Trophoblast cell (in vitro differentiated cells and primary cell): ENCODE data around the gene MYL9.
A peak's percentile ranks its signal among the peaks of the same experiment; 100 is the strongest.

Experiments
- DNase-seq, 2 donors: peaks; one replicate each; pipeline ENCODE4 v3.0.0-alpha.2; 2016
- H2AFZ ChIP-seq: 2 replicates; pipeline ENCODE4 v1.6.1; 2013; ENCODE audit warnings: low read length, moderate library complexity, mild to moderate bottlenecking; ENCODE audit not compliant: insufficient read depth, poor library complexity
- H2AK5ac ChIP-seq: 2 replicates; pipeline ENCODE4 v1.6.1; 2013; ENCODE audit warnings: mild to moderate bottlenecking, low read length
- H2BK120ac ChIP-seq: 2 replicates; pipeline ENCODE4 v1.6.1; 2013; ENCODE audit warnings: low read length, mild to moderate bottlenecking, moderate library complexity; ENCODE audit not compliant: insufficient read depth, poor library complexity
- H2BK12ac ChIP-seq: 2 replicates; pipeline ENCODE4 v1.6.1; 2013; ENCODE audit warnings: mild to moderate bottlenecking, low read length, moderate library complexity
- H2BK5ac ChIP-seq: 2 replicates; pipeline ENCODE4 v1.6.1; 2013; ENCODE audit warnings: low read length, low read depth, moderate library complexity, mild to moderate bottlenecking; ENCODE audit not compliant: poor library complexity
- H3K14ac ChIP-seq: 2 replicates; pipeline ENCODE4 v1.6.1; 2013; ENCODE audit warnings: mild to moderate bottlenecking, low read length
- H3K18ac ChIP-seq: 2 replicates; pipeline ENCODE4 v1.6.1; 2013; ENCODE audit warnings: mild to moderate bottlenecking, low read length
- H3K23ac ChIP-seq: 2 replicates; pipeline ENCODE4 v1.6.1; 2013; ENCODE audit warnings: low read length
- H3K27ac ChIP-seq: 2 replicates; pipeline ENCODE4 v1.5.1; 2013; ENCODE audit warnings: low read depth, mild to moderate bottlenecking, inconsistent platforms, low read length, moderate library complexity
- H3K27me3 ChIP-seq: 2 replicates; pipeline ENCODE4 v1.6.1; 2013; ENCODE audit warnings: inconsistent platforms, mild to moderate bottlenecking, low read length, moderate library complexity; ENCODE audit not compliant: insufficient read depth
- H3K36me3 ChIP-seq, 2 experiments: 1 replicate in 1 of 2; 2 replicates in 1 of 2; pipeline ENCODE4 v1.6.1; 2013; ENCODE audit warnings: low read length in 2 of 2, mild to moderate bottlenecking in 2 of 2, moderate library complexity in 1 of 2; ENCODE audit not compliant: insufficient read depth in 2 of 2, control insufficient read depth in 1 of 2
- H3K4ac ChIP-seq: 2 replicates; pipeline ENCODE4 v1.6.1; 2013; ENCODE audit warnings: low read depth, mild to moderate bottlenecking, low read length, moderate library complexity
- H3K4me1 ChIP-seq, 2 experiments: 1 replicate in 1 of 2; 2 replicates in 1 of 2; pipeline ENCODE4 v1.6.1; 2013; ENCODE audit warnings: low read length in 2 of 2, mild to moderate bottlenecking in 2 of 2, moderate library complexity in 1 of 2; ENCODE audit not compliant: insufficient read depth in 2 of 2, control insufficient read depth in 1 of 2
- H3K4me2 ChIP-seq: 2 replicates; pipeline ENCODE4 v1.6.1; 2013; ENCODE audit warnings: inconsistent platforms, mild to moderate bottlenecking, low read length, moderate library complexity
- H3K4me3 ChIP-seq: 2 replicates; pipeline ENCODE4 v1.5.1; 2013; ENCODE audit warnings: mild to moderate bottlenecking, low read depth, low read length, inconsistent platforms
- H3K79me1 ChIP-seq: one replicate; pipeline ENCODE4 v1.6.1; 2013; ENCODE audit warnings: low read length
- H3K79me2 ChIP-seq: 2 replicates; pipeline ENCODE4 v1.6.1; 2013; ENCODE audit warnings: low read length, mild to moderate bottlenecking; ENCODE audit not compliant: control insufficient read depth, insufficient read depth, poor library complexity
- H3K9ac ChIP-seq: 2 replicates; pipeline ENCODE4 v1.6.1; 2013; ENCODE audit warnings: mild to moderate bottlenecking, low read length
- H3K9me3 ChIP-seq: 2 replicates; pipeline ENCODE4 v1.6.1; 2013; ENCODE audit warnings: low read depth, mild to moderate bottlenecking, control low read depth, inconsistent platforms, low read length; ENCODE audit not compliant: insufficient read depth
- H4K12ac ChIP-seq: 2 replicates; pipeline ENCODE4 v1.6.1; 2013; ENCODE audit warnings: low read depth, mild to moderate bottlenecking, low read length, moderate library complexity
- H4K8ac ChIP-seq: 2 replicates; pipeline ENCODE4 v1.6.1; 2013; ENCODE audit warnings: low read depth, mild to moderate bottlenecking, low read length, moderate library complexity
- H4K91ac ChIP-seq: one replicate; pipeline ENCODE4 v1.6.1; 2013; ENCODE audit warnings: low read depth, mild to moderate bottlenecking, low read length, moderate library complexity
- WGBS: extraction: QIAGEN DNeasy Blood & Tissue Kit; methylation state at CpG from one replicate; pipeline ENCODE4 v1.1.7; 2013; ENCODE audit warnings: missing lambda C conversion rate; ENCODE audit not compliant: insufficient read length, insufficient coverage; ENCODE audit errors: extremely low coverage; 5-methylcytosine and 5-hydroxymethylcytosine counted together

Gene MYL9

DNA sequence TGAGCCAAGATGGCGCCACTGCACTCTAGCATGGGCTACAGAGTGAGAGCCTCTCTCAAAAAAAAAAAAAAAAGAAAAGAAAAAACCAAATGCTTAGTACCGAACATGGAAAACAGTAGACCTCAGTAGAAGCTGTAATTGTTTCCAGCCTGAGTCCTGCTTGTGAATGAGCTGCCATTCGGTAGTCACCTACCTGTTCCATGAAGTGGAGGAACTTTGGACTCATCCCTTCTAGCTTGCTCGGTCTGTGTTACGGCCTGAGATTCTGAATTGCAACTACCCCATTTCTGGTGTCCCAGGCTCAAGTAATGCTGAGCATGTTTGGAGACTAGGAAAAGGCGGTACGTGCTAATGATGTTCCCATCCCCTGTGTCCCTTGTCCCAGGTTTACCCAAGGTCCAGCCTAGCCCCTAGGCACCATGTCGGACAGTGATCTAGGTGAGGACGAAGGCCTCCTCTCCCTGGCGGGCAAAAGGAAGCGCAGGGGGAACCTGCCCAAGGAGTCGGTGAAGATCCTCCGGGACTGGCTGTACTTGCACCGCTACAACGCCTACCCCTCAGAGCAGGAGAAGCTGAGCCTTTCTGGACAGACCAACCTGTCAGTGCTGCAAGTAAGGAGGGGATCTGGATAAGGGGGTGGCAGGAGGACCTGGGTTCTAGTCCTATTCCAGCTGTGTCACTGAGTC is 37.2 kb downstream of the MYL9 start:
- Histone ChIP-seq H3K18ac (no peak overlapping the region), H3K27ac (no peak overlapping the region), H3K9ac (no peak overlapping the region), H3K4me2 (no peak overlapping the region), H3K9me3 (no peaks in the 10 kb centered on the region), H3K27me3 (no peaks in the 10 kb centered on the region), H3K36me3 (peaks cover 25 to 31% of the 10 kb centered on the region in 2 experiments), H3K4me3 (no peak overlapping the region), H2BK120ac (no peak overlapping the region), H3K4me1 (peaks cover 8 to 9% of the 10 kb centered on the region in 2 experiments), H3K79me1 (peaks cover 11% of the 10 kb centered on the region), H2AK5ac (no peak overlapping the region), H2AFZ (no peak overlapping the region), H2BK12ac (no peak overlapping the region), H3K4ac (no peak overlapping the region), H4K12ac (no peak overlapping the region), H3K14ac (no peak overlapping the region), H4K8ac (no peak overlapping the region), H2BK5ac (no peak overlapping the region), H3K79me2 (peaks cover 15% of the 10 kb centered on the region), H4K91ac (no peak overlapping the region), H3K23ac (no peak overlapping the region)
- no peak for DNase-seq
- no CpG with 5 or more reads among the region's 15 CpGs for whole genome bisulfite sequencing

DNA sequence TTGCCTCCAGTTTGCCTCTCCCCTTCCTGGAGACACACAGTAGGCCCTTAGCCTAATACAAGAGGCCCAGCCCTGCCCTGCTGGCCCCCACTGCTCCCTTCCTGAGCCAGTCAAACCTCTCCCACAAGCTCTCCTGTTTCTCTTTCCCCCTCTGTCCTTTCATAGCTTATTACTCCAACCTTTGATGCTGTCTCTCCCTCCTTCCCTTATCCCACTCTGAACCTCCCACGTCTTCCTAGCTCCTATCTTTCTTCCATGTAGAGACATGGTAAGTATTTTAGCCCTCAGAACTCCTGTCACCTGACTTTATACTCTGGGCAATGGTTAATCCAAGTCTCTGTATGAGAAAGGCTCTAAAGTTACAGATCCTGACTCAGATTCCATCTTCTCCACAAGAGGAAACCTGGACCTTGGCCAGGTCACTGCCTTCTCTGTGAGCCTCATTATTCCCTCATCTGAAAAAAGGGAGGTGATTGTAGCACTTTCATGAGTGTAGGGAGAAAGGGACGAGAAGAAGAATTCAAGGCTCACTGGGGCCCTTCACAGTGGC is 38.8 kb downstream of the MYL9 start:
- H3K4me3 ChIP-seq, result no peak overlapping the region
- H3K4me2 ChIP-seq, result no peak overlapping the region
- H3K27ac ChIP-seq, result no peak overlapping the region
- H2AK5ac ChIP-seq, result no peak overlapping the region
- peaks cover 25 to 31% of the 10 kb centered on the region in 2 experiments for H3K36me3 ChIP-seq
- no CpG with 5 or more reads among the region's 2 CpGs for WGBS
- no peaks in the 10 kb centered on the region for H3K27me3 ChIP-seq
- no peak overlapping the region for H3K23ac ChIP-seq
- H2BK12ac ChIP-seq, result no peak overlapping the region
- no peak overlapping the region for H4K91ac ChIP-seq
- no peak overlapping the region for H2BK5ac ChIP-seq
- H3K79me2 ChIP-seq, result peaks cover 4% of the 10 kb centered on the region
- H3K4me1 ChIP-seq, result peaks cover 7 to 9% of the 10 kb centered on the region in 2 experiments
- H3K18ac ChIP-seq, result no peak overlapping the region
- no peak overlapping the region for H2AFZ ChIP-seq
- H3K9me3 ChIP-seq, result no peaks in the 10 kb centered on the region
- H4K12ac ChIP-seq, result no peak overlapping the region
- no peak overlapping the region for H2BK120ac ChIP-seq
- no peak overlapping the region for H4K8ac ChIP-seq
- no peak overlapping the region for H3K9ac ChIP-seq
- DNase-seq, result no peak
- H3K4ac ChIP-seq, result no peak overlapping the region
- no peak overlapping the region for H3K14ac ChIP-seq
- no peaks in the 10 kb centered on the region for H3K79me1 ChIP-seq

- H3K18ac ChIP-seq, result no peak overlapping the region
- no peak overlapping the region for H4K8ac ChIP-seq
- peaks cover 2% of the 10 kb centered on the region for H3K79me2 ChIP-seq
- H2BK120ac ChIP-seq, result no peak overlapping the region
- no peaks in the 10 kb centered on the region for H3K27me3 ChIP-seq
- DNase-seq, result no peak
- no peak overlapping the region for H2AK5ac ChIP-seq
- no CpG with 5 or more reads among the region's 4 CpGs for WGBS
- H3K9me3 ChIP-seq, result peaks cover 2% of the 10 kb centered on the region
- no peak overlapping the region for H3K14ac ChIP-seq
- H3K4me1 ChIP-seq, result peaks cover 9 to 12% of the 10 kb centered on the region in 2 experiments
- H2AFZ ChIP-seq, result no peak overlapping the region
- H3K27ac ChIP-seq, result no peak overlapping the region
- H4K91ac ChIP-seq, result no peak overlapping the region
- no peak overlapping the region for H3K23ac ChIP-seq
- H3K4me3 ChIP-seq, result no peak overlapping the region
- H2BK12ac ChIP-seq, result no peak overlapping the region
- no peak overlapping the region for H2BK5ac ChIP-seq
- no peak overlapping the region for H4K12ac ChIP-seq
- no peak overlapping the region for H3K4me2 ChIP-seq
- no peak overlapping the region for H3K4ac ChIP-seq
- no peaks in the 10 kb centered on the region for H3K79me1 ChIP-seq
- peaks cover 28 to 32% of the 10 kb centered on the region in 2 experiments for H3K36me3 ChIP-seq
- H3K9ac ChIP-seq, result no peak overlapping the region
Observed at GRCh38 chr20:36582322-36582721, 41.0 kb downstream of the MYL9 start.

DNA sequence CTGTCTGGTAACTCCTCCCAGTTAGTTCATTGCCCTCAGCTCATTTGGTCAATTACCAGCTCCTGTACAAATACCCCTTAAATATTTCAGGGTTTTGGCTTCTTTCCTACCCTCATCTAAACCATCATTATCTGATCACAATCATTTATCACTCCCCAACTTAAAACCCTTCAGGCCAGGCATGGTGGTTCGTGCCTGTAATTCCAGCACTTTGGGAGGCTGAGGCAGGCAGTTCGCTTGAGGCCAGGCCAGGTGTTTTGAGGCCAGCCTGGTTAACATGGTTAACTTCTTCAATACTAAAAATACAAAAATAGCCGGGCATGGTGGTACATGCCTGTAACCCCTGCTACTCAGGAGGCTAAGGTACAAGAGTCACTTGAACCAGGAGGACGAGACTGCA is 41.5 kb downstream of the MYL9 start:
- H3K36me3 ChIP-seq, result peaks cover 28 to 33% of the 10 kb centered on the region in 2 experiments
- H3K9ac ChIP-seq, result no peak overlapping the region
- H3K18ac ChIP-seq, result no peak overlapping the region
- WGBS, result no CpG with 5 or more reads among the region's 4 CpGs
- peaks cover 3% of the 10 kb centered on the region for H3K9me3 ChIP-seq
- H3K79me2 ChIP-seq, result peaks cover 2% of the 10 kb centered on the region
- no peak overlapping the region for H3K4ac ChIP-seq
- no peak overlapping the region for H2BK12ac ChIP-seq
- no peak overlapping the region for H3K23ac ChIP-seq
- no peak overlapping the region for H4K12ac ChIP-seq
- H2AK5ac ChIP-seq, result no peak overlapping the region
- peak; percentile 64 to 72 for DNase-seq
- H3K79me1 ChIP-seq, result no peaks in the 10 kb centered on the region
- no peak overlapping the region for H3K27ac ChIP-seq
- no peak overlapping the region for H4K8ac ChIP-seq
- H2BK120ac ChIP-seq, result no peak overlapping the region
- H3K4me2 ChIP-seq, result no peak overlapping the region
- H2BK5ac ChIP-seq, result no peak overlapping the region
- H2AFZ ChIP-seq, result no peak overlapping the region
- H3K4me1 ChIP-seq, result peaks cover 9 to 12% of the 10 kb centered on the region in 2 experiments
- no peaks in the 10 kb centered on the region for H3K27me3 ChIP-seq
- no peak overlapping the region for H3K4me3 ChIP-seq
- H3K14ac ChIP-seq, result no peak overlapping the region
- no peak overlapping the region for H4K91ac ChIP-seq
